ENCODE results near the gene ARPC5. TPM values are rescaled to one million over a fixed set of nuclear protein-coding genes. Genes with fewer than 3 reads are reported as not detected.
A peak's percentile ranks its signal among the peaks of the same experiment; 100 is the strongest.

Gene ARPC5
- total and polyA plus RNA-seq, 7 experiments from 2014 or later: 49.9 to 525 (median 105) TPM

- H3K27me3 ChIP-seq (ENCODE audit: control insufficient read depth in 2 of 2, insufficient read depth in 2 of 2, low read length in 2 of 2): no peaks in the 10 kb centered on the region
- no peaks in the 10 kb centered on the region for H3K9me3 ChIP-seq (ENCODE audit: control insufficient read depth in 2 of 3, low read length in 3 of 3)
- H3K27ac ChIP-seq (ENCODE audit: low read depth, low read length): no peak overlapping the region
- ATAC-seq: no peak
- H3K4me1 Mint-ChIP-seq: peaks cover 7 to 26% (median 17%) of the 10 kb centered on the region in 7 donors
- intact Hi-C loops (cut with micrococcal nuclease): no loop called here
- H3K4me3 ChIP-seq (ENCODE audit: low read length): no peak overlapping the region
- H3K36me3 ChIP-seq (ENCODE audit: control insufficient read depth in 2 of 3, insufficient read depth in 3 of 3, low read length in 3 of 3): no peaks in the 10 kb centered on the region
- ChIA-PET CTCF (no interaction called here), POLR2A (no interaction called here)
- H3K27ac Mint-ChIP-seq: peak overlapping the region in 1 of 9 donors; percentile 2
- H3K36me3 Mint-ChIP-seq: peaks cover 0 to 4% (median 3%) of the 10 kb centered on the region in 5 donors
- H3K9me3 Mint-ChIP-seq: peaks cover 0 to 2% (median 0%) of the 10 kb centered on the region in 11 donors
- H3K4me1 ChIP-seq (ENCODE audit: control insufficient read depth in 2 of 2, insufficient read depth in 2 of 2, low read length in 2 of 2): peaks cover 0 to 2% of the 10 kb centered on the region in 2 donors
- DNase-seq: no peak
- peaks cover 0 to 37% (median 0%) of the 10 kb centered on the region in 5 donors for H3K27me3 Mint-ChIP-seq
- no peak overlapping the region for H3K4me3 Mint-ChIP-seq
Measured at GRCh38 chr1:183640193-183640592, 4.6 kb upstream of the ARPC5 start.

- DNase-seq (no peak), ATAC-seq (no peak)
- Histone ChIP-seq H3K36me3 (ENCODE audit: control insufficient read depth in 2 of 3, insufficient read depth in 3 of 3, low read length in 3 of 3) (no peaks in the 10 kb centered on the region), H3K4me1 (ENCODE audit: control insufficient read depth in 2 of 2, insufficient read depth in 2 of 2, low read length in 2 of 2) (peaks cover 0 to 2% of the 10 kb centered on the region in 2 donors), H3K4me3 (ENCODE audit: low read length) (no peak overlapping the region), H3K27me3 (ENCODE audit: control insufficient read depth in 2 of 2, insufficient read depth in 2 of 2, low read length in 2 of 2) (no peaks in the 10 kb centered on the region), H3K9me3 (ENCODE audit: control insufficient read depth in 2 of 3, low read length in 3 of 3) (no peaks in the 10 kb centered on the region), H3K27ac (ENCODE audit: low read depth, low read length) (no peak overlapping the region)
- intact Hi-C loops (cut with micrococcal nuclease): loop anchor here (5.0 to 10.0 kb wide), 6 partner anchors 746 to 1926 kb away; partner anchors contain the start of genes C1orf21 (in 1 of the 2), IVNS1ABP (in 1 of the 2) and RNF2 (in 1 of the 2)
- peaks cover 0 to 37% (median 0%) of the 10 kb centered on the region in 5 donors for H3K27me3 Mint-ChIP-seq
- H3K9me3 Mint-ChIP-seq: peaks cover 0 to 3% (median 0%) of the 10 kb centered on the region in 11 donors
- no peak overlapping the region for H3K4me3 Mint-ChIP-seq
- peaks cover 8 to 26% (median 20%) of the 10 kb centered on the region in 7 donors for H3K4me1 Mint-ChIP-seq
- H3K36me3 Mint-ChIP-seq: peaks cover 0 to 6% (median 4%) of the 10 kb centered on the region in 5 donors
- peak overlapping the region in 1 of 9 donors; percentile 21 for H3K27ac Mint-ChIP-seq
- CTCF ChIA-PET: interaction anchor here (0.7 to 1.9 kb wide), 2 partner anchors 17 to 604 kb away, joined by 3 to 7 read pairs; no protein-coding TSS in a partner anchor
- POLR2A ChIA-PET: no interaction called here
Measured at GRCh38 chr1:183638649-183639387, 3.2 kb upstream of the ARPC5 start.

- H3K4me1 Mint-ChIP-seq: peaks cover 14 to 41% (median 33%) of the 10 kb centered on the region in 7 donors
- H3K4me1 ChIP-seq (ENCODE audit: control insufficient read depth in 2 of 2, insufficient read depth in 2 of 2, low read length in 2 of 2): peaks cover 8 to 14% of the 10 kb centered on the region in 2 donors
- POLR2A ChIA-PET: interaction anchor here (0.7 kb wide), 1 partner anchor 16 kb away, joined by 4 read pairs; the partner anchor contains the start of gene APOBEC4
- no peak overlapping the region for H3K4me3 ChIP-seq (ENCODE audit: low read length)
- intact Hi-C loops (cut with micrococcal nuclease): loop anchor here (1.0 to 10.0 kb wide), 9 partner anchors 16 to 1928 kb away; partner anchors contain the start of genes C1orf21 (in 1 of the 2), DHX9 (in 1 of the 2), IVNS1ABP (in 1 of the 2) and RNF2 (in 1 of the 2)
- peak overlapping the region; percentile 89 to 100 (median 99) for H3K27ac Mint-ChIP-seq
- no peak for DNase-seq
- H3K9me3 ChIP-seq (ENCODE audit: control insufficient read depth in 2 of 3, low read length in 3 of 3): no peaks in the 10 kb centered on the region
- H3K9me3 Mint-ChIP-seq: peaks cover 0 to 3% (median 0%) of the 10 kb centered on the region in 11 donors
- peak overlapping the region; percentile 95 to 100 (median 100) for H3K4me3 Mint-ChIP-seq
- peaks cover 0 to 34% (median 0%) of the 10 kb centered on the region in 5 donors for H3K27me3 Mint-ChIP-seq
- H3K36me3 Mint-ChIP-seq: peaks cover 2 to 17% (median 4%) of the 10 kb centered on the region in 5 donors
- no peaks in the 10 kb centered on the region for H3K36me3 ChIP-seq (ENCODE audit: control insufficient read depth in 2 of 3, insufficient read depth in 3 of 3, low read length in 3 of 3)
- no peak overlapping the region for H3K27ac ChIP-seq (ENCODE audit: low read depth, low read length)
- no peaks in the 10 kb centered on the region for H3K27me3 ChIP-seq (ENCODE audit: control insufficient read depth in 2 of 2, insufficient read depth in 2 of 2, low read length in 2 of 2)
- CTCF ChIA-PET: interaction anchor here (0.7 to 1.9 kb wide), 2 partner anchors 18 to 19 kb away, joined by 4 to 7 read pairs; no protein-coding TSS in a partner anchor
- no peak for ATAC-seq
Measured at GRCh38 chr1:183636783-183637182, 1.2 kb upstream of the ARPC5 start.

GRCh38 chr1:183636334-183636682, 725 bp upstream of the ARPC5 start:
- H3K27me3 ChIP-seq (ENCODE audit: control insufficient read depth in 2 of 2, insufficient read depth in 2 of 2, low read length in 2 of 2): no peaks in the 10 kb centered on the region
- DNase-seq (no peak), ATAC-seq (no peak)
- H3K27ac Mint-ChIP-seq: peak overlapping the region; percentile 89 to 100 (median 99)
- H3K36me3 Mint-ChIP-seq: peaks cover 4 to 19% (median 5%) of the 10 kb centered on the region in 5 donors
- no peaks in the 10 kb centered on the region for H3K36me3 ChIP-seq (ENCODE audit: control insufficient read depth in 2 of 3, insufficient read depth in 3 of 3, low read length in 3 of 3)
- H3K9me3 ChIP-seq (ENCODE audit: control insufficient read depth in 2 of 3, low read length in 3 of 3): no peaks in the 10 kb centered on the region
- H3K4me3 ChIP-seq (ENCODE audit: low read length): peak overlapping the region; percentile 94
- peaks cover 8 to 17% of the 10 kb centered on the region in 2 donors for H3K4me1 ChIP-seq (ENCODE audit: control insufficient read depth in 2 of 2, insufficient read depth in 2 of 2, low read length in 2 of 2)
- intact Hi-C loops (cut with micrococcal nuclease): loop anchor here (1.0 to 10.0 kb wide), 9 partner anchors 16 to 1928 kb away; partner anchors contain the start of genes C1orf21 (in 1 of the 2), DHX9 (in 1 of the 2), IVNS1ABP (in 1 of the 2) and RNF2 (in 1 of the 2)
- H3K4me1 Mint-ChIP-seq: peaks cover 12 to 45% (median 36%) of the 10 kb centered on the region in 7 donors
- peak overlapping the region; percentile 95 to 100 (median 100) for H3K4me3 Mint-ChIP-seq
- H3K27me3 Mint-ChIP-seq: peaks cover 0 to 30% (median 0%) of the 10 kb centered on the region in 5 donors
- ChIA-PET POLR2A (no interaction called here), CTCF (no interaction called here)
- H3K9me3 Mint-ChIP-seq: peaks cover 0 to 3% (median 0%) of the 10 kb centered on the region in 11 donors
- peak overlapping the region; percentile 80 for H3K27ac ChIP-seq (ENCODE audit: low read depth, low read length)

- no peak for ATAC-seq
- intact Hi-C loops (cut with micrococcal nuclease): loop anchor here (1.0 to 10.0 kb wide), 17 partner anchors 45 to 1930 kb away; partner anchors contain the start of genes SMG7 (in 2 of the 2), SWT1 (in 2 of the 2), TRMT1L (in 2 of the 2) and TSEN15 (in 2 of the 2)
- H3K4me1 Mint-ChIP-seq: peaks cover 20 to 56% (median 45%) of the 10 kb centered on the region in 7 donors
Measured at GRCh38 chr1:183635099-183635605, 431 bp downstream of the ARPC5 start.

More at GRCh38 chr1:183635099-183635605, 431 bp downstream of the ARPC5 start:
- peaks cover 19 to 28% of the 10 kb centered on the region in 2 donors for H3K4me1 ChIP-seq (ENCODE audit: control insufficient read depth in 2 of 2, insufficient read depth in 2 of 2, low read length in 2 of 2)
- H3K27me3 Mint-ChIP-seq: peaks cover 0 to 25% (median 0%) of the 10 kb centered on the region in 5 donors
- peak overlapping the region; percentile 94 to 100 (median 99) for H3K27ac Mint-ChIP-seq
- no peaks in the 10 kb centered on the region for H3K9me3 ChIP-seq (ENCODE audit: control insufficient read depth in 2 of 3, low read length in 3 of 3)
- peak overlapping the region; percentile 94 for H3K4me3 ChIP-seq (ENCODE audit: low read length)
- peak in 3 of 9 donors; percentile 9 to 55 (median 9) for DNase-seq
- CTCF ChIA-PET: interaction anchor here (1.0 to 1.9 kb wide), 2 partner anchors 12 to 21 kb away, joined by 4 to 8 read pairs; no protein-coding TSS in a partner anchor
- POLR2A ChIA-PET: interaction anchor here (0.7 kb wide), 1 partner anchor 271 kb away, joined by 5 read pairs; no protein-coding TSS in a partner anchor
- H3K36me3 ChIP-seq (ENCODE audit: control insufficient read depth in 2 of 3, insufficient read depth in 3 of 3, low read length in 3 of 3): peaks cover 7 to 8% (median 8%) of the 10 kb centered on the region in 3 experiments
- peak overlapping the region; percentile 95 to 100 (median 100) for H3K4me3 Mint-ChIP-seq
- H3K27ac ChIP-seq (ENCODE audit: low read depth, low read length): peak overlapping the region; percentile 80
- no peaks in the 10 kb centered on the region for H3K27me3 ChIP-seq (ENCODE audit: control insufficient read depth in 2 of 2, insufficient read depth in 2 of 2, low read length in 2 of 2)
- peaks cover 10 to 26% (median 12%) of the 10 kb centered on the region in 5 donors for H3K36me3 Mint-ChIP-seq
- peaks cover 0 to 3% (median 0%) of the 10 kb centered on the region in 11 donors for H3K9me3 Mint-ChIP-seq
